T47D (cell line): ENCODE data around the gene CHN2.

Source experiments
- DNase-seq, 2 experiments: peaks; one replicate each; pipeline versions ENCODE4 v3.0.0 to v3.0.0-alpha.2; 2011 to 2012; ENCODE audit warnings: low read depth in 1 of 2, low spot score in 1 of 2
- JUND ChIP-seq: IDR thresholded peaks from 2 replicates; pipeline ENCODE4 v1.6.1; 2012; ENCODE audit warnings: low read depth
- in situ Hi-C: cut with HindIII; loops from 2 replicates; pipeline ENCODE4 v1.10.0; 2016; ENCODE audit warnings: low sequenced_read_pairs, low pct_unique_long_range_greater_than_20kb

CHN2 gene

GRCh38 chr7:29415215-29415614 is 220.6 kb downstream of the CHN2 start:
- TF ChIP-seq JUND = no peak
- DNase-seq = no peak
- in situ Hi-C loops = loop anchor here (25.0 kb wide), 1 partner anchor 478 kb away; no protein-coding TSS in a partner anchor

GRCh38 chr7:29416276-29416937 is 221.8 kb downstream of the CHN2 start:
- no peak for TF ChIP-seq JUND
- DNase-seq = no peak
- in situ Hi-C loops = loop anchor here (25.0 kb wide), 1 partner anchor 479 kb away; no protein-coding TSS in a partner anchor

- TF ChIP-seq JUND = no peak
- in situ Hi-C loops = loop anchor here (25.0 kb wide), 1 partner anchor 480 kb away; no protein-coding TSS in a partner anchor
- DNase-seq = no peak
These were observed 222.3 kb downstream of the CHN2 start for GRCh38 chr7:29416938-29417305.

- no peak for TF ChIP-seq JUND
- in situ Hi-C loops = loop anchor here (25.0 kb wide), 1 partner anchor 481 kb away; no protein-coding TSS in a partner anchor
- DNase-seq = no peak
These were observed 223.5 kb downstream of the CHN2 start for GRCh38 chr7:29418056-29418455.

- TF ChIP-seq JUND = no peak
- in situ Hi-C loops = loop anchor here (25.0 kb wide), 1 partner anchor 481 kb away; no protein-coding TSS in a partner anchor
- no peak for DNase-seq
These were observed 224.1 kb downstream of the CHN2 start for GRCh38 chr7:29418651-29419050.

GRCh38 chr7:29420011-29420410 is 225.4 kb downstream of the CHN2 start:
- in situ Hi-C loops = loop anchor here (25.0 kb wide), 1 partner anchor 483 kb away; no protein-coding TSS in a partner anchor
- DNase-seq = no peak
- no peak for TF ChIP-seq JUND

GRCh38 chr7:29421010-29421956 is 226.7 kb downstream of the CHN2 start:
- in situ Hi-C loops = loop anchor here (25.0 kb wide), 1 partner anchor 484 kb away; no protein-coding TSS in a partner anchor
- no peak for TF ChIP-seq JUND
- no peak for DNase-seq

- no peak for DNase-seq
- in situ Hi-C loops = loop anchor here (25.0 kb wide), 1 partner anchor 486 kb away; no protein-coding TSS in a partner anchor
- no peak for TF ChIP-seq JUND
These were observed 228.3 kb downstream of the CHN2 start for GRCh38 chr7:29422829-29423228.

- TF ChIP-seq JUND = no peak
- in situ Hi-C loops = loop anchor here (25.0 kb wide), 1 partner anchor 487 kb away; no protein-coding TSS in a partner anchor
- DNase-seq = no peak
These were observed 229.9 kb downstream of the CHN2 start for GRCh38 chr7:29424295-29424983.

GRCh38 chr7:29424984-29425309 is 230.4 kb downstream of the CHN2 start:
- DNase-seq = no peak
- in situ Hi-C loops = loop anchor here (25.0 kb wide), 1 partner anchor 488 kb away; no protein-coding TSS in a partner anchor
- TF ChIP-seq JUND = no peak

- TF ChIP-seq JUND = no peak
- DNase-seq = no peak
- in situ Hi-C loops = no loop called here
These were observed 232.0 kb downstream of the CHN2 start for GRCh38 chr7:29426587-29426986.

GRCh38 chr7:29429401-29429800 is 234.8 kb downstream of the CHN2 start:
- in situ Hi-C loops = no loop called here
- TF ChIP-seq JUND = no peak
- no peak for DNase-seq
